Retinal pigment epithelial cell (primary cell): ENCODE measurements around the gene NAA10.

Source experiments
- DNase-seq: peaks from one replicate; pipeline ENCODE4 v3.0.0-alpha.2; 2010; ENCODE audit warnings: low read depth
- H3K4me3 ChIP-seq: 2 replicates; pipeline ENCODE4 v1.5.1; 2011; ENCODE audit warnings: mild to moderate bottlenecking, low read length, control low read depth, moderate library complexity
- CTCF ChIP-seq: conservative IDR thresholded peaks from 2 replicates; pipeline ENCODE4 v1.5.1; 2011; ENCODE audit warnings: low read depth, low read length, control low read depth, inconsistent platforms

NAA10 gene

GRCh38 chrX:153938226-153938786, 3.5 kb upstream of the NAA10 start:
- DNase-seq: no peak
- H3K4me3 ChIP-seq: no peak overlapping the region
- TF ChIP-seq CTCF: peak; percentile 11

- TF ChIP-seq CTCF: no peak
- DNase-seq: no peak
- H3K4me3 ChIP-seq: no peak overlapping the region
These were observed 2.2 kb upstream of the NAA10 start for GRCh38 chrX:153937056-153937455.

GRCh38 chrX:153935326-153935851, 552 bp upstream of the NAA10 start:
- DNase-seq: no peak
- TF ChIP-seq CTCF: no peak
- peak overlapping the region; percentile 38 for H3K4me3 ChIP-seq

GRCh38 chrX:153934148-153934761, 582 bp downstream of the NAA10 start:
- no peak for TF ChIP-seq CTCF

GRCh38 chrX:153933748-153934147, 1.1 kb downstream of the NAA10 start:
- no peak for DNase-seq
- no peak for TF ChIP-seq CTCF
- H3K4me3 ChIP-seq: peak overlapping the region; percentile 71

More at GRCh38 chrX:153934148-153934761, 582 bp downstream of the NAA10 start:
- DNase-seq: no peak
- H3K4me3 ChIP-seq: peak overlapping the region; percentile 71

GRCh38 chrX:153932220-153932915, 2.5 kb downstream of the NAA10 start:
- no peak overlapping the region for H3K4me3 ChIP-seq
- DNase-seq: no peak
- no peak for TF ChIP-seq CTCF
